Neuronal stem cell (in vitro differentiated cells): Measurements from ENCODE around the gene VARS1.
"Not testable (repeated sequence)": the region's sequence is repeated elsewhere in the genome, so short reads cannot be mapped to it uniquely, and the experiment has no call there.

ENCODE experiments used
- DNase-seq: peaks from one replicate; pipeline ENCODE4 v3.0.0-alpha.2; 2013; ENCODE audit warnings: low spot score
- H2AFZ ChIP-seq: one replicate; pipeline ENCODE4 v1.6.1; 2013; ENCODE audit warnings: mild to moderate bottlenecking, low read length, inconsistent platforms
- H2AK5ac ChIP-seq: 2 replicates; pipeline ENCODE4 v1.6.1; 2013; ENCODE audit warnings: low read depth, mild to moderate bottlenecking, inconsistent platforms, low read length, moderate library complexity, mixed read lengths
- H2BK120ac ChIP-seq: 2 replicates; pipeline ENCODE4 v1.6.1; 2013; ENCODE audit warnings: low read depth, mild to moderate bottlenecking, inconsistent platforms, low read length, moderate library complexity, mixed read lengths
- H2BK12ac ChIP-seq: one replicate; pipeline ENCODE4 v1.6.1; 2013; ENCODE audit warnings: low read length, inconsistent platforms
- H2BK15ac ChIP-seq: 2 replicates; pipeline ENCODE4 v1.6.1; 2013; ENCODE audit warnings: mild to moderate bottlenecking, low read length, inconsistent platforms, mixed read lengths
- H2BK5ac ChIP-seq: one replicate; pipeline ENCODE4 v1.6.1; 2013; ENCODE audit warnings: inconsistent platforms, mild to moderate bottlenecking, low read length, moderate library complexity
- H3K14ac ChIP-seq: one replicate; pipeline ENCODE4 v1.6.1; 2013; ENCODE audit warnings: low read length, inconsistent platforms
- H3K18ac ChIP-seq: 2 replicates; pipeline ENCODE4 v1.6.1; 2013; ENCODE audit warnings: low read length, inconsistent platforms
- H3K23ac ChIP-seq: 2 replicates; pipeline ENCODE4 v1.6.1; 2013; ENCODE audit warnings: low read depth, mild to moderate bottlenecking, mixed read lengths, low read length, inconsistent platforms; ENCODE audit not compliant: poor library complexity
- H3K27ac ChIP-seq: replicated peaks from 3 replicates; pipeline ENCODE4 v1.5.1; 2013; ENCODE audit warnings: low read length, inconsistent platforms
- H3K27me3 ChIP-seq, 3 experiments: 2 replicates each; pipeline ENCODE4 v1.6.1; 2013; ENCODE audit warnings: low read length in 3 of 3, mild to moderate bottlenecking in 2 of 3, inconsistent platforms in 1 of 3, low read depth in 1 of 3, mixed read lengths in 1 of 3, moderate library complexity in 1 of 3; ENCODE audit not compliant: control insufficient read depth in 3 of 3, insufficient read depth in 3 of 3
- H3K36me3 ChIP-seq, 2 donors: replicated peaks in 1 of 2; 2 replicates each; pipeline ENCODE4 v1.6.1; 2013; ENCODE audit warnings: low read length in 2 of 2; ENCODE audit not compliant: control insufficient read depth in 2 of 2, insufficient read depth in 2 of 2
- H3K4ac ChIP-seq: 2 replicates; pipeline ENCODE4 v1.6.1; 2013; ENCODE audit warnings: inconsistent platforms, mild to moderate bottlenecking, low read length, moderate library complexity
- H3K4me1 ChIP-seq, 2 donors: 1 replicate in 1 of 2; 2 replicates in 1 of 2; pipeline ENCODE4 v1.6.1; 2013; ENCODE audit warnings: low read length in 2 of 2, low read depth in 1 of 2; ENCODE audit not compliant: control insufficient read depth in 2 of 2, insufficient read depth in 1 of 2
- H3K4me2 ChIP-seq: one replicate; pipeline ENCODE4 v1.6.1; 2013; ENCODE audit warnings: mild to moderate bottlenecking, low read length, inconsistent platforms; ENCODE audit not compliant: insufficient read depth, poor library complexity, severe bottlenecking
- H3K4me3 ChIP-seq, 2 donors: 2 replicates each; pipeline ENCODE4 v1.5.1; 2013; ENCODE audit warnings: low read length in 2 of 2, mild to moderate bottlenecking in 2 of 2, inconsistent platforms in 1 of 2, moderate library complexity in 1 of 2
- H3K79me1 ChIP-seq: one replicate; pipeline ENCODE4 v1.6.1; 2013; ENCODE audit warnings: low read depth, mild to moderate bottlenecking, inconsistent platforms, low read length, moderate library complexity
- H3K9ac ChIP-seq: one replicate; pipeline ENCODE4 v1.6.1; 2013; ENCODE audit warnings: mild to moderate bottlenecking, low read depth, low read length, inconsistent platforms; ENCODE audit not compliant: poor library complexity
- H3K9me3 ChIP-seq, 2 donors: replicated peaks in 1 of 2; 2 replicates each; pipeline versions ENCODE3 to v1.6.1; 2013; ENCODE audit warnings: low read length in 2 of 2, mild to moderate bottlenecking in 2 of 2, inconsistent platforms in 1 of 2, low read depth in 1 of 2, mixed read lengths in 1 of 2, moderate library complexity in 1 of 2; ENCODE audit not compliant: control insufficient read depth in 2 of 2, insufficient read depth in 1 of 2
- H4K8ac ChIP-seq: one replicate; pipeline ENCODE4 v1.6.1; 2013; ENCODE audit warnings: low read depth, mild to moderate bottlenecking, inconsistent platforms, low read length, moderate library complexity
- H4K91ac ChIP-seq: one replicate; pipeline ENCODE4 v1.6.1; 2013; ENCODE audit warnings: low read length, low read depth, mild to moderate bottlenecking, inconsistent platforms; ENCODE audit not compliant: poor library complexity
- WGBS, 2 donors: extraction: QIAGEN DNeasy Blood & Tissue Kit; methylation state at CpG; one replicate each; pipeline ENCODE4 v1.1.7; 2013; ENCODE audit warnings: missing lambda C conversion rate in 2 of 2, mixed read lengths in 1 of 2; ENCODE audit not compliant: insufficient read length in 2 of 2, insufficient replicate concordance in 1 of 2; ENCODE audit errors: extremely low coverage in 2 of 2; 5-methylcytosine and 5-hydroxymethylcytosine counted together

VARS1 gene

DNA sequence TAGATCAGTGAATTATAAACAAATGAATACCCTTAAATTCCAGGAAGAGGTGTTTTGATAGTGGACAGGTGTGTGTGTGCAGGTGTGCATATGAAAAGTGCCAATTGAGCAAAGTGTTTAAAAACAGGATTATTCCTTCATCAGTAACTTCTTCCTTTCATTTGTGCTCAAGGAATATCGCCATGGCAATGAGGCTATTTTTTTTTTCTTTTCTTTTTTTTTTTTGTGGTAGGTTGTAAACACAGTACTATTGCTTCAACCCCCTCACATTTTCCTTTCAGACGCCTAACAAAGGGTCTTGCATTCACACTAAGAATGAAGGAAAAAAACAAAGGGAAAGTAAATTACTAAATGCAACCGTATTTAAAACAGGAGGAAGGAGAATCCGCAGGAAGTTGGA, 30.0 kb upstream of the VARS1 start:
- Histone ChIP-seq H3K27ac (no peak overlapping the region), H3K4me1 (peaks cover 5 to 6% of the 10 kb centered on the region in 2 donors), H3K4me2 (no peak overlapping the region), H2BK5ac (no peak overlapping the region), H2BK15ac (no peak overlapping the region), H3K27me3 (no peaks in the 10 kb centered on the region), H4K8ac (no peak overlapping the region), H3K36me3 (no peaks in the 10 kb centered on the region), H3K79me1 (no peaks in the 10 kb centered on the region), H3K23ac (no peak overlapping the region), H3K9me3 (no peaks in the 10 kb centered on the region), H2AK5ac (no peak overlapping the region), H3K4me3 (no peak overlapping the region), H3K9ac (no peak overlapping the region), H3K4ac (no peak overlapping the region), H3K18ac (no peak overlapping the region), H4K91ac (no peak overlapping the region), H3K14ac (no peak overlapping the region), H2BK120ac (no peak overlapping the region), H2AFZ (no peak overlapping the region), H2BK12ac (no peak overlapping the region)
- no peak for DNase-seq
- no CpG with 5 or more reads among the region's 4 CpGs for WGBS, 2 donors

DNA sequence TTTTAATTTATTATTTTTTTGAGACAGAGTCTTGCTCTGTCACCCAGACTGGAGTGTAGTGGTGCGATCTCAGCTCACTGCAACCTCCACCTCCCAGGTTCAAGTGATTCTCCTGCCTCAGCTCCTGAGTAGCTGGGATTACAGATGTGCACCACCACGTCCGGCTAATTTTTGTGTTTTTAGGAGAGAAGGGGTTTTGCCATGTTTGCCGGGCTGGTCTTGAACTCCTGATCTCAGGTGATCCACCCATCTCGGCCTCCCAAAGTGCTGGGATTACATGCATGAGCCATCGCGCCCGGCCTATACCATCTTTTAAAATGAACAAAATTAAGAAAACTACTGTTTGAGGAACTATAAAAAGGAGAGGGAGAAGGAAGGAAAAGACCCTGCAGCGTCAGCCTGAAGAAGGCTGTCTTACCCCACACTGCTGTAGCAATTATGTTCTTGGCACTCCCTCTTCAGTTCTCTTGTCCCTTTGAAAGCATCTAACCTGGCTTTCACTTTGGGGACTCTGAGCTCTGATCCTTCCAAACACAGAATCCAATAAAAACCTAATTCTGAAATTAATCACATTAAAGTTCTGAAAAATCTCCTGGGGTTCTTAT, 28.1 kb upstream of the VARS1 start:
- not testable (repeated sequence) for H3K4me2 ChIP-seq, H3K27me3 ChIP-seq, H3K36me3 ChIP-seq, H2BK5ac ChIP-seq, H3K14ac ChIP-seq, DNase-seq, H3K9ac ChIP-seq, H3K4me1 ChIP-seq, H2AFZ ChIP-seq, H2BK12ac ChIP-seq, H3K79me1 ChIP-seq, H3K23ac ChIP-seq, H2BK15ac ChIP-seq, H4K91ac ChIP-seq, H2BK120ac ChIP-seq, H3K4me3 ChIP-seq, H3K9me3 ChIP-seq, H4K8ac ChIP-seq, H2AK5ac ChIP-seq, H3K27ac ChIP-seq, H3K4ac ChIP-seq, H3K18ac ChIP-seq
- WGBS, 2 donors: no CpG with 5 or more reads among the region's 9 CpGs

DNA sequence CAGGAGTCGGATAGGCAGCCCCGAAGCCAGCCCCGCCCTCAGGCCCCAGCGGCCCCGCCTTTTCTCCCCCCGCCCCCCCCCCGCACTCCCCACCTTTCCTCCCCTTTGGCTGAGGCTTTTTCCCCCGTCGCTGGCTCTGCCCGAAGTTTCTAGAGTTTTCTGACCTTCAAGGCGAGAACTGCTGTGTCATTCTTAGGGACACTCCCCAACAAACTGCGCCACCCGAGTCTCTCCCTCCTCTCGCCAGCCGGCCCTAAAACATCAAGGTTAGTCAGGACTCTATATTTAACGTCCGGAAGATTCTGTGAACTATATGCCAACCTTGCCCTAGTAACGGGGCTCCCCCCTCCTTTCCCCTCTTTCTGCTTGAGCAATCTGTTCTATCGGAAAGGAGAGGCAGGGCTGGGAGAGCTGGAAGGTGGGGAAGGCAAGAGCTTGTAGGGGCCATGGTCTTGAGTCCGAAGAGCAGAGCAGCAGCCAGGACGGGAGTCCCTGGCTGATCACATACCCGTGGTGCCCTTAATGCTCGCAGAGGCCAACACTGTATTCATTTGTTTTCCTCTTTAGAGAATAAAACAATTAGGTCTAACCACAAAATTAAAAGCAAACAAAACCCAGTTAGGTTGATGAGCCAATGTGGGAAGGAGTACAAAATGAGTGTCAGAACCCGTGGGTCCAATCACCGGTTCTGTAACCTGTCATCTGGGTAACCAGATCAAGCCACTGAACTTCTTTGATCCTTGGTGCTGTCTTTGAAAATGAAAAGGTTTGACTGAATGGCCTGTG, 26.7 kb upstream of the VARS1 start:
- peak overlapping the region; percentile 87 for H2AFZ ChIP-seq
- no peak overlapping the region for H2AK5ac ChIP-seq
- H3K4me2 ChIP-seq: peak overlapping the region; percentile 69
- H2BK12ac ChIP-seq: no peak overlapping the region
- no peak overlapping the region for H3K4ac ChIP-seq
- no peak overlapping the region for H2BK5ac ChIP-seq
- DNase-seq: peak; percentile 42
- H3K18ac ChIP-seq: peak overlapping the region; percentile 76
- peaks cover 1% of the 10 kb centered on the region for H3K79me1 ChIP-seq
- peaks cover 5 to 7% of the 10 kb centered on the region in 2 donors for H3K4me1 ChIP-seq
- no peak overlapping the region for H4K91ac ChIP-seq
- H3K23ac ChIP-seq: no peak overlapping the region
- H2BK15ac ChIP-seq: peak overlapping the region; percentile 82
- peak overlapping the region; percentile 37 for H3K27ac ChIP-seq
- peak overlapping the region; percentile 53 for H3K9ac ChIP-seq
- peaks cover 0 to 2% of the 10 kb centered on the region in 2 donors for H3K36me3 ChIP-seq
- peak overlapping the region; percentile 49 to 70 for H3K4me3 ChIP-seq
- no CpG with 5 or more reads among the region's 25 CpGs for WGBS, 2 donors
- H3K27me3 ChIP-seq: no peaks in the 10 kb centered on the region
- no peak overlapping the region for H3K14ac ChIP-seq
- peaks cover 0 to 2% of the 10 kb centered on the region in 2 donors for H3K9me3 ChIP-seq
- H2BK120ac ChIP-seq: peak overlapping the region; percentile 7
- H4K8ac ChIP-seq: no peak overlapping the region

DNA sequence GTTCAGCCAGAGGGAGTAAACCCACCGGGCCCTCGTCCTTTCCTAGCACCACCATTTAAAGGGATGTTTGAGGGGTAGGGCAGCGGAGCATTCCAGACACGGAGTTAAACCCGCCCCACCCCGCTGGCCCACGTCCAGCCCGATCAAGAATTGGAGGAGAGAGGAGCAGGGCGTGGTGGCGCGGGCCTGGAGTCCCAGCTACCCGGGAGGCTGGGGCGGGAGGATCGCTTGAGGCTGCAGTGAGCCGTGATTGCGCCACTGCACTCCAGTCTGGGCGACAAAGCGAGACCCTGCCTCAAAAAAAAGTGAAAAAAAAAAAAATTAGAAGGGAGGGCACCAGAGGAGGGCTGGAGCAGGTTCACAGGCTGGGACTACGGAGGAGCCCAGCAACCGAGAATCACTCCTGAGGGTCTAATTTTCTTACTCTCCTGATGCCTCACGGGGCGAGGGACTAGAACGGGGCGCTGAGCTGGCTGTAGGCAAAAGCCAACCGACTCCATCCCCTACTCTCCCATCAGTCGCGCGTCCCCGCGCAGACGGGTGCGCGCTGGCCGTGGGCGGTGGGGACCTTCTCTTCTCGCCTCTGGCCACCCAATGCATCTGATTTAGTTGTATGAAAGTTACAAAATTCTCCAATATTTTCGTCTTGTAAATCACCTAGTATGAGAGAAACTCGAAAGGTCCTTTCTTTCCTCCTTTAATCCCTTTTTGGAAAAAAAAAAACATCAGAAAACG, 25.9 kb upstream of the VARS1 start:
- H3K14ac ChIP-seq: no peak overlapping the region
- peak overlapping the region; percentile 86 for H3K18ac ChIP-seq
- peaks cover 0 to 2% of the 10 kb centered on the region in 2 donors for H3K9me3 ChIP-seq
- peak overlapping the region; percentile 49 to 74 for H3K4me3 ChIP-seq
- H3K23ac ChIP-seq: peak overlapping the region; percentile 36
- H4K8ac ChIP-seq: no peak overlapping the region
- peaks cover 1% of the 10 kb centered on the region for H3K79me1 ChIP-seq
- H3K27me3 ChIP-seq: no peaks in the 10 kb centered on the region
- H2BK120ac ChIP-seq: no peak overlapping the region
- peaks cover 4 to 5% of the 10 kb centered on the region in 2 donors for H3K4me1 ChIP-seq
- H3K4ac ChIP-seq: no peak overlapping the region
- DNase-seq: peak; percentile 45
- peaks cover 0 to 2% of the 10 kb centered on the region in 2 donors for H3K36me3 ChIP-seq
- no peak overlapping the region for H2BK5ac ChIP-seq
- peak overlapping the region; percentile 57 for H3K27ac ChIP-seq
- no peak overlapping the region for H2AK5ac ChIP-seq
- no CpG with 5 or more reads among the region's 39 CpGs for WGBS, 2 donors
- H4K91ac ChIP-seq: no peak overlapping the region
- no peak overlapping the region for H2BK12ac ChIP-seq
- peak overlapping the region; percentile 87 for H2AFZ ChIP-seq
- peak overlapping the region; percentile 69 for H3K4me2 ChIP-seq
- H3K9ac ChIP-seq: no peak overlapping the region
- H2BK15ac ChIP-seq: no peak overlapping the region
